Keratinocyte (primary cell): ENCODE measurements around the gene RFTN1.

Experiments used
- CTCF ChIP-seq, 3 experiments: IDR thresholded peaks in 1 of 3; conservative IDR thresholded peaks in 1 of 3; optimal IDR thresholded peaks in 1 of 3; 2 replicates in 2 of 3; 3 replicates in 1 of 3; pipeline versions ENCODE3 to v1.5.1; 2011; ENCODE audit warnings: low read length in 3 of 3, mild to moderate bottlenecking in 3 of 3, moderate library complexity in 2 of 3, control low read depth in 1 of 3, inconsistent platforms in 1 of 3; ENCODE audit not compliant: insufficient read depth in 2 of 3; ENCODE audit errors: extremely low read depth in 1 of 3
- EZH2 ChIP-seq: IDR thresholded peaks from one replicate; pipeline ENCODE4 v1.6.1; 2012; ENCODE audit warnings: inconsistent platforms, mild to moderate bottlenecking, low read length, moderate library complexity

- TF ChIP-seq CTCF (optimal IDR thresholded peaks at IDR 0.05 in 1 of 3, IDR thresholded peaks at IDR 0.05 in 1 of 3, conservative IDR thresholded peaks at IDR 0.05 in 1 of 3; ENCODE audit: extremely low read depth in 1 of 3, insufficient read depth in 2 of 3, low read length in 3 of 3) (no peak), EZH2 (no peak)
These were observed 120.8 kb downstream of the RFTN1 start for GRCh38 chr3:16392717-16393116.
